Stimulated activated naive CD4-positive, alpha-beta T cell (primary cell): ENCODE data around the gene FASN.

Experiments
- DNase-seq, 6 experiments: peaks; one replicate each; lab custom pipeline; 2025; lab: John Stamatoyannopoulos, UW

The FASN gene

GRCh38 chr17:82055965-82056728 is 41.9 kb downstream of the FASN start:
- no peak for DNase-seq

DNA sequence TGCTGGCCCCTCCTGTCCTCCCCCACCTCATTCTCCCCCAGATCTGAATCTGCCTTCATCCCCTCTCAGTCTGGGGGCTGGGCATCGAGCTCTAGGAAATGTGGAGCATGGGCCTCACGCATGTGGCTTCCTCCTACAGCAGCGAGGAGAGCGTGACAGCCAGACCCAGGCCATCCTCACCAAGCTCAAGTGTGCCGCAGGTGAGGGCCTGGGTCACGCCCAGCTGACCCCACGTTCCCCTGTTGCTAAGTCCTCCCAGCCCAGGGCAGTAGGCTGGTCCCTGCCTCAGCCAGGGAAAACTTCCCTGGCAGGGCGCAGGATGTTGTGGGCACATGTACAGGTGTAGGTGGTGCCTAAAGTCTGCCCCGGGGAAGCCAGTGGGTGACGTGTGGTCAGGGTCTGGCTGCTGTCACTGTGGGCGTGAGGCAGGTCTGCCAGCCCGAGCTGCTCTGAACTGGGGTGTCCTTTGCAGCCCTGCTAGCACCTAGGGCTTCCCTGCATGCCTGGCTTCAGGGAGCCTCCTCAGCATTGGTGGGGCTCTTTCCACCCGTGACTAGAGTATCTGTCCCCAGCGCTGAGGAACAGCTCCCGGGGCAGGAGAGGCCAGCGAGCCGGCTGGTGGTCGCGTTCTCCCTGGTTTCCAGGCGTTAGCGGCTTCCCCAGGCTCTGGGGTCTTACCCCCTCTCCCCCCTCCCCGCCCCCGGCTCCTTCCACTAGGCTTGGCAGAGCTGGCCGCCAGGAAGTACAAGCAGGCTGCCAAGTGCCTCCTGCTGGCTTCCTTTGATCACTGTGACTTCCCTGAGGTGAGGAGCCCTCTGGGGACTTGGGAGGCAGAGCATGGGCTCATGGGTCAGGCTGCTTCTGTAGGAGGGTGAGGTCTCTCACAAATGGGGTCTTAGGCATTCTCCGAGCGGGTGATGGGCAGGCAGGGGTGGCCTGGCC is 42.7 kb downstream of the FASN start:
- DNase-seq, result no peak

- no peak for DNase-seq
Observed at GRCh38 chr17:82054351-82055022, 43.5 kb downstream of the FASN start.

- no peak for DNase-seq
Observed at GRCh38 chr17:82053556-82054263, 44.3 kb downstream of the FASN start.

- DNase-seq, result no peak
Observed at GRCh38 chr17:82053130-82053529, 44.9 kb downstream of the FASN start.

DNA sequence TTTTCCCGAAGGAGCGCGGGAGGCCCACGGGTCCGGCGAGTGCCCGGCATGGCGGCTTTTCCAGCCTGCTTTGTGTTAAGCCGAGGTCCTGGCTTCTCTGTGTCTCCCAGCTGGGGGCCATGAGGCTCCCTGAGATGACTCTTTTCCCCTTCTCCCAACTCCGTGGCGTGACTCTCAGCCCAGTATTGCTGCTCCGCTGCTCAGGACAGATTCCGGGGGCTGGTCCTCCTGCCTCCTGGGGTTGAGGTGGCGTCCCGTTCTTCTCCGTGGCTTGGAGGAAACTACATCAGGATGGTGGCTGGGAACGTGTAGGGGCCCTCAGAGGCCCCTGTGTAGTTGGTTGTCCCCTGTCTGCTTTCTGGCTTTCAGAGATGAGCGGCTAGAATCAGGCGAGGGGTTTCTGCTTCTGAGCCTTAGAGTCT is 45.4 kb downstream of the FASN start:
- no peak for DNase-seq

GRCh38 chr17:82051776-82052637 is 46.0 kb downstream of the FASN start, which contains the start of the genes GPS1 and RFNG:
Gene GPS1 (plus strand): TSS chr17:82051898. CDS start chr17:82051932, 34 bp downstream.
Gene RFNG (minus strand): TSS chr17:82051811. CDS start chr17:82051766, 45 bp downstream.
- DNase-seq, result peak; percentile 57 to 78 (median 69)

GRCh38 chr17:82050761-82051641 is 47.0 kb downstream of the FASN start:
- no peak for DNase-seq

DNA sequence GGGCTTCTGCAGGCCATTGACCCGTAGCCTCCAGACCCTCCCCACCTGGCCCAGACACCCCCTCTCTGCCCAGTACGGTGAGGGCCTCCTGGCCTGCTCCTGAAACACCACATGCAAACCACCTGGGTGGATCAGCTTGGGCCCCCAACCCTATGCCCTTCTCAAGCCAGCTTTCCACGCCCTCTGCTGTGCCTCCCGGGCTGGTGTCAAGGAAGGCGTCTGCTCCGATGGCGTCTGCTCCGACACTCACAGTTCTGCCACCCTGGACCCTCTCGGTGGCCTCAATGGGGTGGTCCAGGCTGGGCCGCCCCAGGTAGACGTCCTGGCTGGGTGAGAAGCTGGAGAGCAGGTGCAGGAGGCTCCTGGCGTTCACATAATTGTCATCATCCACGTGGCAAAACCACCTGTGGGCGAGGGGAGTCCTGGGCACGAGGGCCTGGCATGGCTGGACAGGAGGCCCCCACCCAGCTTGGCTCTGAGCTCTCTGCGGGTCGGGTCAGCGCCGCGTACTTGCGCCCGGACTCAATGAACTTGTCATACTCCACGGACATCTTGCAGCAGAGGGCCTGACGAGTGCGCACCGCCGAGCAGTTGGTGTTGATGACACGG is 47.8 kb downstream of the FASN start:
- DNase-seq, result no peak

- DNase-seq, result no peak
Observed at GRCh38 chr17:82049521-82049971, 48.5 kb downstream of the FASN start.

DNA sequence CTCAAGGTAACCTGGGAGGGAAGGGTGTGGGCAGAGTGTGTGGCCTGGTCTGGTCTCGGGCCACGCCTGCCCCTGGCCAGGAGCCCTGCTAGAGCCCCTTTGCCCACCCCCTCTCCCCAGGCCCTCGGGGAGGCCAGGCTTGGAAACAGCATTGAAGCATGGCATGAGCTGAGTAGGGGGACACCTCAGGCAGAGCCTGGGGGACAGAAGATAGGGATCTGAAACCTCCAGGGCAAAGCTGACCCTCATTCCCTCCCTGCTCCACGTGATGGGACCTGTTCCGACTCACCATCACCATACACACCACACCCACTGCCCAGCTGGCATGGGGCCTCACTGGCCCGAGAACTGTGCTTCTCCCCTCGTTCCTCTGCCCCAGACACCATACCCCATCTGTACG is 48.9 kb downstream of the FASN start:
- DNase-seq, result no peak

- DNase-seq, result no peak
Observed at GRCh38 chr17:82048571-82048971, 49.5 kb downstream of the FASN start.

- DNase-seq, result no peak
Observed at GRCh38 chr17:82047914-82048570, 50.0 kb downstream of the FASN start.

- DNase-seq, result no peak
Observed at GRCh38 chr17:82047379-82047778, 50.7 kb downstream of the FASN start.

DNA sequence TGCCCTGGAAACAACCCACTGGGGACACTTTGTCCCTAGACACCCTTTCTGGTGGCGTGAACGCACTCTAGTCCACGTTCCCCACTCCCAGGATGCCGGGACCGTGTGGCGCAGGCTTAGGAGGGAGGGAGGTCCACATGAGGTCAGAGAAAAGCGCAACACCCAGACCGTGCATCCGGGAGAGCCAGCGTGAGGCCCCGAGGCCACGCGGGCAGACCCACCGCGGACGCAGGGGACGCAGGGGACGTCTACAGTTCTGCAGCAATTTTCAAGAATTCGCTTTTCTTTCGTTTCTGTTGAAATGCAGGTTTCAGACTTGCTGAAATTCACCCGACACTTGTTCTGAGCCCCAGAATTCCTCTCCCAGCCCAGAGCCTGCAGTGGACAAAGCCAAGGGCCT is 51.1 kb downstream of the FASN start:
- no peak for DNase-seq

- no peak for DNase-seq
Observed at GRCh38 chr17:82045936-82046484, 52.0 kb downstream of the FASN start.

DNA sequence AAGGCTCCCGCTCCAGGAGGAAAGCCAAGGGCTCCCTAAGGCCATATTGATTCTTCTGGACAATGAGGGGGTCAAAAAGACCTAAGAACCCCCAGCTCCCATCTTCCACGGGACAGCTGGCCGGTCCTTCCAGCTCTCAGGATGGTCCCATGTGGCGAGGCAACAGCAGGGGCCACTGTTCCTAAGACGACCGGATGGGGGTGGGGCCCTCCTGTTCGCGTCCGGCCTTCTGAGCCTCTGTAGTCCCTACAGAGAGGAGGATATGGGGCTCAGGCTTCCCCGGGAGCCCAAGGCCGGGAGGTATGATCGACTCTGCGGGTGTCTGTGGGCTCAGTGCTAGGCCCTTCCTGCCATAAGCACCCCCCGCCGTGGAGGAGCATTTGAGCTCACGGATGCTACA is 54.5 kb downstream of the FASN start:
- DNase-seq, result no peak

GRCh38 chr17:82042649-82043048 is 55.4 kb downstream of the FASN start:
- DNase-seq, result no peak
